H1 (cell line): Measurements from ENCODE around the gene SLC25A21.

ENCODE experiments used
- ATF2 ChIP-seq: IDR thresholded peaks from 2 replicates; pipeline ENCODE4 v1.6.1; 2012; ENCODE audit warnings: low read length, inconsistent platforms
- CREB1 ChIP-seq: IDR thresholded peaks from 2 replicates; pipeline ENCODE4 v1.6.1; 2012; ENCODE audit warnings: inconsistent platforms
- CTCF ChIP-seq, 3 experiments: IDR thresholded peaks; 1 replicate in 2 of 3; 2 replicates in 1 of 3; pipeline versions ENCODE4 v1.5.1 to v1.6.1; 2011; ENCODE audit warnings: low read length in 3 of 3, mild to moderate bottlenecking in 3 of 3, inconsistent platforms in 2 of 3, low read depth in 1 of 3, moderate library complexity in 1 of 3; ENCODE audit not compliant: insufficient read depth in 1 of 3; ENCODE audit errors: control extremely low read depth in 1 of 3
- POLR2A ChIP-seq, 2 experiments: IDR thresholded peaks; 1 replicate in 1 of 2; 2 replicates in 1 of 2; pipeline ENCODE4 v1.6.1; 2011; ENCODE audit warnings: low read depth in 2 of 2, low read length in 2 of 2, mild to moderate bottlenecking in 2 of 2; ENCODE audit errors: control extremely low read depth in 1 of 2
- POLR2AphosphoS5 ChIP-seq: IDR thresholded peaks from 2 replicates; pipeline ENCODE4 v1.6.1; 2011; ENCODE audit warnings: low read depth, low read length
- SP4 ChIP-seq: IDR thresholded peaks from 2 replicates; pipeline ENCODE4 v1.6.1; 2012; ENCODE audit warnings: low read length, inconsistent platforms
- ZNF274 ChIP-seq: IDR thresholded peaks from 2 replicates; pipeline ENCODE4 v1.7.0; 2012; ENCODE audit warnings: low read length, borderline replicate concordance; ENCODE audit errors: extremely low read depth

- no peak for TF ChIP-seq ATF2
- TF ChIP-seq SP4: no peak
- no peak for TF ChIP-seq CTCF (IDR thresholded peaks at IDR 0.05; ENCODE audit: control extremely low read depth in 1 of 3, insufficient read depth in 1 of 3, low read depth in 1 of 3, low read length in 3 of 3)
- no peak for TF ChIP-seq POLR2AphosphoS5
- TF ChIP-seq POLR2A (IDR thresholded peaks at IDR 0.05; ENCODE audit: control extremely low read depth in 1 of 2, low read depth in 2 of 2, low read length in 2 of 2): no peak
- no peak for TF ChIP-seq ZNF274
- TF ChIP-seq CREB1: no peak
These were observed 74.3 kb downstream of the SLC25A21 start for GRCh38 chr14:37098132-37098531.
